Measurements from ENCODE around the gene PRRC2B.
"Not testable (repeated sequence)": the region's sequence is repeated elsewhere in the genome, so short reads cannot be mapped to it uniquely, and the experiment has no call there.

The PRRC2B gene

DNA sequence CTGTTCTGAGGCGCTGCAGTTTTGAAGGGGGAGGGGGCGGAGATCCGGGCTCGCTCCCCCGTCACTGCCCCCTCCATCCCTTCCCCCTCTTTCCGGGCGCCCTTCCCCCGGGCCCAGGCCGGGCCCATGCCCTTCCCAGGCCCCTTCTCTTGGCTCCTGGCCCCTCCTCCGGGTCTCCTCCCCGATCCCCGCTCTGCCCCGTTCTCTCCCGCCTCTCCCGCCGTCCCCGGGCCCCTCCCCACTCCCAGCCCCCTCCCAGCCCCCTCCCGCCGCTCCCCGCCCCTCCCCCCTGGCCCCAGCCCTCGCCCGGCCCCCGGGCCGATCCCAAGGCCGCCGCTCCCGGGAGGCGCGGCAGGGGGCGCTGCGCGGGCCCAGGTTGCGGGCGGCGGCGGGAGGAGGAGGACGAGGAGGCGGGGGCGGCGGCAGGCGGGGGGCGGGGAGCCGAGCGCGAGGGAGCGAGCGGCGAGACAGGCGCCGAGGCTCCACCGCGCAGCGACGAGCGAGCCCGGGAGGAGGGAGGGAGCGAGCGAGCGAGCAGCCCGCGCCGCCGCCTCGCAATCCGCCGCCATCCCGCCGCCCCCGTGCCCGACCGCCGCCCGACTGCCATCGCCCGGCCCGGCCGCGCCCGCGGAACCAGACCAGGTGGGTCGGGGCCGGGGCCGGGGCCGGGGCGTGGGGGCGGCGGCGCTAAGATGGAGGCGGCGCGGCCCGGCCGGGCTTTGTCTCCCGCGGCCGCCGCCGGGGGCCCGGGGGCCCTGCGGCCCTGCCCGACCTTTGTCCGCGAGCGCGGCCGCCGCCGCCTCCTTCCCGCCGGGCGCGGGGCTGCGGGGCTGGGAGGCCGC lies at the start of gene PRRC2B:
Gene PRRC2B (plus strand): TSS at position 465 of the 842 bp plus-strand sequence. CDS start 36,059 bp downstream, outside the sequence.
- no peak for DNase-seq

DNA sequence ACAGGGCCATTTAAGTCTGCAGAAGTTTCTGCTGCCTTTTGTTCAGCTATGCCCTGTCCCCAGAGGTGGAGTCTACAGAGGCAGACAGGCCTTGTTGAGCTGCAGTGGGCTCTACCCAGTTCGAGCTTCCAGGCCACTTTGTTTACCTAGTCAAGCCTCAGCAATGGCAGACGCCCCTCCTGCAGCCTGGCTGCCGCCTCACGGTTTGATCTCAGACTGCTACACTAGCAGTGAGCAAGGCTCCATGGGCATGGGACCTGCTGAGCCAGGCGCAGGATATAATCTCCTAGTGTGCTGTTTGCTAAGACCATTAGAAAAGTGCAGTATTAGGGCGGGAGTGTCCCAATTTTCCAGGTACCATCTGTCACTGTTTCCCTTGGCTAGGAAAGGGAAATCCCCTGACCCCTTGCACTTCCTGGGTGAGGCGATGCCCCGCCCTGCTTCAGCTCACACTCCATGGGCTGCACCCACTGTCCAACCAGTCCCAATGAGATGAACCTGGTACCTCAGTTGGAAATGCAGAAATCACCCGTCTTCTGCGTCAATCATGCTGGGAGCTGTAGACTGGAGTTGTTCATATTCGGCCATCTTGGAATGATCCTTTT lies 48.9 kb upstream of the PRRC2B start:
- DNase-seq: not testable (repeated sequence)

DNA sequence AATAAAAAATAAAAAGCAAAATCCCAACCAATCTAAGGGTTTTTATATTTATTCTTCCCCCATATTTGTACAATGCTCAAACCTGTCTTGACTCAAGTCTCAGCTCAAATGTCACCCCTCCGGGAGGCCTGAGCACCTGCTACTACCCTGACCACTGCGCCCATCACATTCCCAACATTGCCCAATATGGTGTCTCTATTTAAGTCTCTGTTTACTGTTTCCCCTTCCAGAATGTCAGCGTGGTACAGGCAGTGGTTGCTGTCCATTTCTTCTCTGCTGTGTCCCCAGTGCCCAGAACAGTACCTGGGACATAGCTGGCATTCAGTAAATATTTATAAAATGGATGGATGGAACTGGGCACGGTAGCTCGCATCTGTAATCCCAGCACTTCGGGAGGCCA lies 47.3 kb upstream of the PRRC2B start:
- no peak for DNase-seq

DNA sequence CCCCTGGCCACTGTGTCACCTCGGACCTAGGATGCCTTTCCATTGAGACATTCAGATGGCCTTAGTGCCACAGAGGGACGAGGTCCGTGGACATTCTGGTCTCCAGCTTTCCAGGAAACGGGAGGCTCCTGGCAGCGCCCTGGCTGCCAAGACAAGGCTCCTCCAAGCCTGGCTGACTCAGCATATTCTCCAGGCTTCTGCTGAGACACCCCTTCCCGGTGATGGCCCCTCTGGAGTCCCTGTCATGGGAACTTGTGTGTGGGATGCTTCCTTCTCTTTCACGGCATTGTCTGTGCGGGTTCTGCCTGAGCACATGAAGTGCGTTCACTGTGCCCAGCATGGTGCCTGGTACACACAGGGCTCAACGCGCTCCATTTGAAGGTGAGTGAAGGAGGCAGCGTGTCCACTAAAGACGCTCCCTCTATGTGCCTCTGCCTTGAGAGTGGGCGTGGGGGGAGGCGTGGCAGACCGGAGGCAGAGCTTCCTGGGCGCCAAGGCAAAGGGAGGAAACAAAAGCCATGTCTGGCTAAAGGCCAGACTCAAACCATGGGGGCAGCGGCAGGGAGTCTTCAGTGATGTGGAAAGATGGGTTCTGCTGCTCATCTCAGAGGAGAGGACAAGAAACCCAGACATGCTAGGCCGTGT lies 46.4 kb upstream of the PRRC2B start:
- no peak for DNase-seq

DNA sequence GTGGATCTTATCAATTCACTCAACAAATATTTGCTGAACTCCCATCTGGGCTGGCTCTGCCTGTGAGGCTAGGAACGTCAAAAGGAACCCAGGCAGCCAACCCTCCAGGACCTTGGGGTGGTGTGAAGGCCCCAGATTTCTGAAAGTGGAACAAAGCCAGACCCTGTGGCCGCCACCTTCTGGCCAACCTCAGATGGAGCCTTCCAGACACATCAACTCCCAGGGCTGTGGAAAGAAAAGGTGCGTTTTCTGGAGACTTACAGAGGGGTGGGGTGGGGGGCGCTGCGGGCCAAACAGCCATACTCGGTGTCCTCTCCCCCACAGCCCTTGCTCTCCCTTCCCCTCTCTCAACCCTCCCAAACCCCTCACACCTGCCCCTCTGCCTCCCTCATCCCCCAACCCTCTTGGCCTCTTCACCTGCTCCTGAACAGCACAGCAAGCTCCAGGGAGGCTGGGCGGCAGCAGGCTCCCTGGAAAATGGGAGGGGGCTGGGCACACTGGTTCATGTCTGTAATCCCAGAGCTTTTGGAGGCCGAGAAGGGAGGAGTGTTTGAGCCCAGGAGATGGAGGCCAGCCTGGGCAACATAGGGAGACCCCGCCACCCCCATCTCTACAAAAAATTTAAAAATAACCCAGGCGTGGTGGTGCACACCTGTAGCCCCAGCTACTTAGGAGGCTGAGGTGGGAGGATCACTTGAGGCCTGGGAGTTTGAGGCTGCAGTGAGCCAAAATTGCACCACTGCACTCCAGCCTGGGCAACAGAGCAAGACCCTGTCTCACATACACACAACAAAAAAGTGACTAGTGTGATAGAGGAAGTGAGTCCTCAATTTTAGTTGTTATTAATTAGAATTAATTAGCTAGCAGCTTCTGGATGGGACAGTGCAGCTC lies 45.0 kb upstream of the PRRC2B start:
- DNase-seq: no peak

DNA sequence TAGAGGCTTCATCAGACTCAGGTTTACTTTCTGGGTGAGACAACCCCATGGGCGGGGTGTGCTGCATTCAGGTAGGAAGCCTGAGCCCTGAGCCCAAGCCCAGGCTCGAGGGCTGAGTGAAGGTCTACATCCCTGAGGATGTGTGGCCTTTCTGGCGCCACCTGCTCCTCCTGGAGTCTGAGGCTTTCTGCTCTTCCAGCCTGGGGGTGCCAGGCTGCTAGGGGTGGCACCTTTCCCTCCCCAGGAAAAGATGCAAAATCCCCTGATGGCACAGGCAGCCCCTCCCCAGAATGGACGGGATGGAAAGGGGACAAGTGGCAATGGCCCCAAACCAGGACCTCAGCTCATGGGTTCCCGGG lies 44.4 kb upstream of the PRRC2B start:
- no peak for DNase-seq

DNA sequence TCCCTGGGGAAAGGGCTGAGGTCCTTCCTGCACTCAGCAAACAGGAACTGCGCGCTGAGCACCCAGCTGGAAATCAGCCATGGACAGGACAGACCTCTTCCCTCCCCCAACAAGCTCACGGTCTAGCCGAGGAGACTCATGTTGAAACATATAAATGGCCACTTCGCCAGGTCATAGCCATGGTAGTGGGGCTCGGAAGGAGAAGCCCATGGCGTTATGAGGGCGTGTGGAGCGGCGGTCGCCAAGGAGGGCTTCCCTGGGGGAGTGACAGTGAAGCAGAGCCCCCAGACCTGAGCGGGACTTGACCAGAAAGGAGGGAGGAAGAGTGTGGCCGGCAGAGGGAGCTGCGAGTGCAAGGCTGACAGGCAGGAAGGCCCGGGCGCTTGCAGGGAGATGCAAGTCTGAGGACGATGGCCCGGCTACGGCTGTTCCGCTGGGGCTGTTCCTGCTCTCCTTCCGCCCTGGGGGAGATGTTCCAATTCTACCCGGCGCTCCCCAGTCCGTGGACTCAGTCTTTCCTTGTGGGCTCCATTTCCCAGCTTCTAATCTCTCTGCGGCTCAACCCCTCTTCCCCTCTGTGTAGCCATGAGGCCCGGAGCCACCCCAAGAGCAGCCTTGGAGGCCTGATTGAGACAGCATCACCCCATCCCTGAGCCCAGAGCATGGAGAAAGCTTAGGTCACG lies 43.9 kb upstream of the PRRC2B start:
- peak in 1 of 2 experiments; percentile 52 for DNase-seq

DNA sequence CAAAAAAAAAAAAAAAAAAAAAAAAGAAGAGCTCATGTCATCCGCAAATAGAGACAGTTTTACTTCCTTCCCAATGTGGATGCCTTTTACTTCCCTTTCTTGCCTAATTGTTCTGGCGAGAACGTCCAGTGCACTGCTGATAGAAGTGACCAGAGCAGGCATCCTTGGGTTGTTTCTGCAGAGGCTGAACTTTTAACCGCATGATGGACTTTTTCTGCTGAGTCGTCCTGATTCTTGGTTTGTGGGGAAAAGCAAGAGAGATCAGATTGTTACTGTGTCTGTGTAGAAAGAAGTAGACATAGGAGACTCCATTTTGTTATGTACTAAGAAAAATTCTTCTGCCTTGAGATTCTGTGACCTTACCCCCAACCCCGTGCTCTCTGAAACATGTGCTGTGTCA lies 37.4 kb upstream of the PRRC2B start:
- not testable (repeated sequence) for DNase-seq

DNA sequence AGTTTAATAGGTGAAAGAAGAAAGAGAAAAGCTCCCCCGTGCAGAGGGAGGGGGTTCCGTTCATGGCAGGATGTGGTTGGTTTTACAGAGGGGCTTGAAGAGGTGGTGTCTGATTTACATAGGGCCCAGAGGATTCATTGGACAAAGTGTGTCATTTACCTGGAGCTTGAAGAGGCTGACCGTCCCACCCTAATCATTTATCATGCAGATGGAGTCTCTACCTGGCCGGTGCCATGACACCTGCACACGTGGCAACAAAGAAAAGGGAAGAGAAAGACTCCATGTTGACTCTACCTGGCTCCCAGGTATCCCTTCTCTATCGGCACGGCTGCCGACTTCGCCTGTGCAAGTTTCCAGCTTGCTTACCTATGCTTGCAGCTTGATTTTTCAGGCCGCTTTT lies 35.3 kb upstream of the PRRC2B start:
- DNase-seq: no peak

DNA sequence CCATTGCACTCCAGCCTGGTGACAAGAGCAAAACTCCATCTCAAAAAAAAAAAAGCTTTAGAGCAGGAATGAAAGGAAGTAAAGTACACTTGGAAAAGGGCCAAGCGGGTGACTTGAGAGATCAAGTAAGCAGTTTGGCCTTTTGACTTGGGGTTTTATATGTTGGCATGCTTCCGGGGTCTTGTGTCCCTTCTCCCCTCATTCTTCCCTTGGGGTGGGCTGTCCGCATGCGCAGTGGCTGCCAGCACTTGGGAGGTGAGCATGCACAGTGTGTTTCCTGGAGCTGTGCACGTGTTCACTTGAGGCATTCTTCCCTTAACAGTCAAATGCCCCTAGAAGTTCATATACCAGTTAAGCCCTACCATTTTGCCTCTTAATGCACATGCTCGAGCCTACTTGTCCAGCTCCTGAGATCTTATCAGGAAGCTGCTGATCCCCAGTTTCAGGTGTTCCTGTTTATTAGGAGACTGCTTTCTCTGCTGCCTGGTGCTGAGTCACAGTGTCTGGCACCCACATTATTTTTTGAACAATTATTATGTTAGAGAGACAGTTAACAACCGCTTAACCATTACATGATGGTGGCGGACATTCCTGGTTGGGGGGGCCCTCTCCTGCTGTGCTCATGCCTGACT lies 32.6 kb upstream of the PRRC2B start:
- no peak for DNase-seq

DNA sequence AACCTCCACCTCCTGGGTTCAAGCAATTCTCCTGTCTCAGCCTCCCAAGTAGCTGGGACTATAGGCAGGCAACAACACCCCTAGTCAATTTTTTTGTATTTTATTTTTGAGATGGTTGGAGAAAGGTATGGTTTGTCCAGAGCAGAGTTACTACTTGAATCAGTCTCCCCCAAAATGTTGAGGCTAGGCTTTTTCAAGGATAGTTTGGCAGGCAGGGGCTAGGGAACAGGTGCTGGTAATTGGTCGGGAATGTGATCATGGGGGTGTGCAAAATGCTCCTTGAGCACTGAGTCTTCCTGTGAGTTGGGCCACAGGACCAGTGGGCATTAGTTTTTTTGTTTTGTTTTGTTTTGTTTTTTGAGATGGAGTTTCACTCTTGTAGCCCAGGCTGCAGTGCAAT lies 28.3 kb upstream of the PRRC2B start:
- DNase-seq: no peak

DNA sequence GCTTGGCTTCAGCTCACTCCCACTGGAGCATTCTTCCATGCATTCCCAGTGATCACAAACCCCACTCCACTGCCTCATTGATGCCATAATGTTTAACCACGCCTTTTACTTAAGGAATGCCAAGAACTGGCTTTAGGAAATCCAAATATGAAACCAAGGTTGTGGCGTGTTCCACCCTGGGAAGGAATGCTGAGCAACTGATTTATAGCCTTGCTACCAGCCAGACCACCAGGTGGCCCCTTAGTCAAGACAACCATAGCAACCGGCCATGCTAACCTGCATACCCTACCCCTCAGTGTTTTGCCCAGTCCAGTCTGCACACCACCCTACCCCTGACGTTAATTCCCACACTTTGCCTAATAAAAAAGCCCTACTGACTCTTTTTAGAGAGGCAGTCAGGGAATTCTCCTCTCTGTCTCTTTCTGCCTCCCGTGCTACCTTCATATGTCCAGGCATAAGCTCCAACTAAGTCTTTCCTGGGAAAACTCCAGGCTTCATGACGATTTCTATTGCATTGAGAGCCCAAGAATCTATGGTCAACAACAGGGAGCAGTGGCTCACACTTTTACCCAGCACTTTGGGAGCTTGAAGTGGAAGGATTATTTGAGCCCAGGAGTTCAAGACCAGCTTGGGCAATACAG lies 27.0 kb upstream of the PRRC2B start:
- no peak for DNase-seq

DNA sequence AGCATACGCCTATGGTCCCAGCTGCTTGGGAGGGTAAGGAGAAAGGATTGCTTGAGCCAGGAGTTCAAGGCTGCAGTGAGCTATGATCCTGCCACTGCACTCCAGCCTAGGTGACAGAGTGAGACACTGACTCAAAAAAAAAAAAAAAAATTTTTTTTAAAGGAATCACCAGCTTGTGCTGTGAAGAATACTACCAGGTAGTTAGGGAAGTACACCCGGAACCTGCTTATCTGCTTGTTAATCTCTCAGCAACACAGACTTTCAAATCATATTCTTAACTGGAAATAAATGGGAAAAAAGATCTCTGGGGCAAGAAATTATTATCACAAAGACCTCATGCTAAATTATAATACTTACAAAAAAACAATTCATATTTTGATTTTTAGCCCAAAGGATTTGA lies 26.4 kb upstream of the PRRC2B start:
- DNase-seq: no peak

DNA sequence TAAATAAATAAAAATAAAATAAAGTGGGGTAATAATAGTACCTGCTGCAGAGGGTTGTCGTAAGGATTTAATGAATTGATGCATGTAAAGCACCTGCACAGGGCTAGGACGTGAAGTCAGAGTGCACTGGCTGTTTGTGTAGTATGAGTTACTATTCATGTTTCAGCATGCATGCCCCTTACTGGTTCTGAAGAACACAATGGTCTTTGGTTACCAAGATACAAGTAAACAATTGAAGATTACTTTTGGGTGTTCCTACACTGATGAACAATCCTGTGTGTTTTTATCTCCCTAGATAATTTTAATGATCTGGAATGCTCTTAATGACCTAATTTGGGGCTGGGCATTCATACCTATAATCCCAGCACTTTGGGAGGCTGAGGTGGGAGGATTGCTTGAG lies 23.2 kb upstream of the PRRC2B start:
- no peak for DNase-seq

DNA sequence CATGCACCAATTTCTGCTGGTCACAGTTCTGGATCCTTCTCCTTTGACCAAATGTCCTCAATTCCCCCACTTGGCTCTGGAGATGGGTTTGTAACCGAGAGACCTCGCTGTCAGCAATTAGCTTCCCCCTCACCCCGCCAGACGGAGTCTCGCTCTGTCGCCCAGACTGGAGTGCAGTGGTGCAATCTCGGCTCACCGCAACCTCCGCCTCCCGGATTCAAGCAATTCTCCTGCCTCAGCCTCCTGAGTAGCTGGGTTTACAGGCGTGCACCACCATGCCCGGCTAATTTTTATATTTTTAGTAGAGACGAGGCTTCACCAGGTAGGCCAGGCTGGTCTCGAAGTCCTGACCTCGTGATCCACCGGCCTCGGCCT lies 21.3 kb upstream of the PRRC2B start:
- DNase-seq: not testable (repeated sequence)

DNA sequence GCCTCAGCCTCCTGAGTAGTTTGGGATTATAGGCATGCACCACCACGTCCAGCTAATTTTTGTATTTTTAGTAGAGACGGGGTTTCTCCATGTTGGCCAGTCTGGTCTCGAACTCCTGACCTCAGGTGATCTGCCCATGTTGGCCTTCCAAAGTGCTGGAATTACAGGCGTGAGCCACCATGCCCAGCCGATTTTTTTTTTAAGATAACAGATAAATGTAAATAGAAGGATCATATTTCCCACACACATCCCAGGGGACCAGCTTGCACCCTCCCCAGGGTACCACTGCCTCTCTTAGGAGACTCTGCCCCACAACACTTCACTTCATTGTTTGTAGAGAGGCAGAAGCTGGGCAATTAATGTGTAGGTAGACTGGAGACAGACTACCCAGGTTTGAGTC lies 19.2 kb upstream of the PRRC2B start:
- not testable (repeated sequence) for DNase-seq

DNA sequence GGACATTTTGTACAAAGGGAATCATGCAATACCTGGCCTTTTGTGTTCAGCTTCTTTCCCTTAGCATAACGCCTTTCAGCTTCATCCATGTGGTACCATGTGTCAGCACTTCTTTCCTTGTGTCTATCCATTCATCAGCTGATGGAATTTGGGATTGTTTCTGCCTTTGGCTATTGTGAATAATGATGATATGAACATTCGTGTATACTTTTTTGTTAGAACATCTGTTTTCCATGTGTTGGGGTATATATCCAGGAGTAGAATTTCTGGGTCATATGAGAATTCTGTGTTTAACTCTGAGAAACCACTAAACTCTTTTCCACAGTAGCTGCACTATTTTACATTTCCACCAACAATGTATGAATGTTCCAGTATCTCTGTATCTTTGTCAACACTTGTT lies 14.8 kb upstream of the PRRC2B start:
- no peak for DNase-seq

DNA sequence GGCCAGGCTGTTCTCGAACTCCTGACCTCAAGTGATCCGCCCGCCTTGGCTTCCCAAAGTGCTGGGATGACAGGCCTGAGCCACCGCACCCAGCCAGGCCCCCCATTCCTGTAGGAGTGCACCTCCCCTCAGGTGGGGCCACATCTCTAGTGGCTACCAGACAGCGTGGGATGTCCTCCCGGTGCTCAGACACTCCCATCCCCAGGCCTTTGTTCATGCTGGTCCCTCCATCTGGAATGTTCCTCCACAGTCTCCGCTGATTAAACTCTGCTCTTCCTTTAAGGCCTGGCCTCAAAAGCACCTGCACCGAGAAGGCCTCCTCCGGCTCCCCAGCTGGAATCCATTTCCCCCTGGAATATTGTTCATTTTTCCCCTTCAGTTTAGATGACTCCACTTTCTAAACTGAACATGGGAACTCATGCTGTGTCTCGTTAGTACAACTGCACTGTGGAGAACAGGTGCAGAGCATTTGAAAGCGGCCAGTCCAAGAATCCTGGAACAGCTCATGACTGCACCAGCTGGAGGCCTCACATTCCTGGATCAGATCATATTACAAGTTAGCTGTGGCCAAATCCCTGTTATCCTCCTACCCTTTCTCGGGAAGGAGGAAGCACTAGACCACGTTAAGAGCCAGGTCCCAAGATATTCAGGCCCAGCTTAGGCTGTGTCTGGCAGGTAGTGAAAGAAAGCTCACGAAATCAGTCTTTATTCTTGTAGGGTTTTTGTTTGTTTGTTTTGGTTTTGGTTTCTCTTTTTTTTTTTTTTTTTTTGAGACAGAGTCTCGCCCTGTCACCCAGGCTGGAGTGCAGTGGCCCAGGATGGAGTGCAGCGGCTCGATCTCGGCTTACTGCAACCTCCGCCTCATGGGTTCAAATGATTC lies 10.8 kb upstream of the PRRC2B start:
- peak; percentile 59 to 88 for DNase-seq

DNA sequence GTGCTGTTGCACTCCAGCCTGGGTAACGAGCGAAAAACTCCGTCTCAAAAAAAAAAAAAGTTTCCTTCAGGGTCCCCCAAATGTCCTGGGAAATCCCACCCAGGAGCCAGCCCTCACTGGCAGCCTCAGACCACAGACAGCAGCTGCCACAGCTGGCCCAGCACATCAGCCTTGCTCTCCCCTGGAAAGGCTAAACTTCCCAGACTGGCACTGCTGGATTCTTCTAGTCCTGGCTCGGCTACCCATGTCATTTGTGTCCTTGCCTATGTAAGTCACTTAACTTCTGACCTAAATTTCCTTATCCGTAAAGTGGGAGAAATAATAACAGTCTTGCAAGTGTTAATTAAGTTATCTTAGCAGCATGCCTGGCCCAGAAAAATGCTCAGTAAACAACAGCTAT lies 8.6 kb upstream of the PRRC2B start:
- DNase-seq: no peak

DNA sequence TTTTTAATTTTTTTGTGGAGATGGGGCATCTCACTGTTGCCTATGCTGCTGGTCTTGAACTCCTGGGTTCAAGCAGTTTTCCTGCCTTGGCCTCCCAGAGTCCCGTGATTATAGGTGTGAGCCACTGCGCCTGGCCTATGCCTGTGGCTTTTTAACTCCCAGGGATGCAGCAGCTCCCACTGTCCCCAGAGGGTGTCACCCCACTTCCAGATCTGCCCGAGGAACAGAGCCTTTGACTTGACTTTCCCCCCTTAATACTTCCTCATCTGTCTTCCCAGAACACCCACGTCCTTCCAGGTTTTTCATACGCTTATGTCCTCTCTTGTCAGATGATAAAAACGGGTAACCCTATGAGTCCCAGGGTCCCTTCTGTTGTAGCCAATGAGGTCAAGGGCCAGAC lies 7.6 kb upstream of the PRRC2B start:
- DNase-seq: no peak

Data from cerebellar nuclear complex (tissue), 1 donor.